Adrenal gland (tissue), 5 donors: Measurements from ENCODE around the gene WWOX.

Experiments
- CTCF ChIP-seq, 6 experiments: fragments of 450-650 bp in 4 of 6; fragments of 200-600 bp in 2 of 6; sonication (generic) in 1 of 6; IDR thresholded peaks; 1 replicate in 5 of 6; 2 replicates in 1 of 6; pipeline versions ENCODE4 v1.5.1 to v1.8.0; 2016 to 2021; ENCODE audit warnings: antibody characterized with exemption in 6 of 6, mild to moderate bottlenecking in 2 of 6, moderate library complexity in 1 of 6
- POLR2A ChIP-seq, 2 donors: fragments of 450-650 bp; IDR thresholded peaks; one replicate each; pipeline ENCODE4 v1.6.1; 2017; ENCODE audit warnings: antibody characterized with exemption in 2 of 2, mild to moderate bottlenecking in 2 of 2, moderate library complexity in 1 of 2
- donor health status: DM: no; HTN: no; CAD: no.

DNA sequence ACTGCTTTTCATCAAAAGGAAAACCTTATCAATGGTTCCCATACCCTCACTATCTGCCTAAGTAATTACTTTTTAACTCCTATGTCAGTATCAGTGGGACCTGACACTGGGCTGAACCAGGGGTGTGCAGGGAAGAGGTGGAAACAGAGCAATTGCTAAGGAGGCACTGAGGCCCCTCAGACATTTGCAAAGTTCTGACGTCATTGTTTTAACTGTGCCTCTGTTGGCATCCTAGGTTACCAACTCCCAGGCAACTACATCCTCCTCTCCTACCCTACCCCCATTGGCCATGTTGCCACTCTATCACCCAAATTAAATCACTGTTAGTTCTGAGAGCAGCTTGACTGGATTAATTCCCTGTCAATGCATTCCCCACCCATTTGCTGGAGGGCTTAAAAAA lies 8.0 kb upstream of the WWOX start:
- TF ChIP-seq CTCF (IDR thresholded peaks at IDR 0.05) (no peak), POLR2A (IDR thresholded peaks at IDR 0.05) (no peak)
